Measurements from ENCODE around the gene HYI.

HYI gene

GRCh38 chr1:43444151-43444828 is 9.4 kb downstream of the HYI start:
- no peak for DNase-seq (ENCODE audit: low spot score)

DNA sequence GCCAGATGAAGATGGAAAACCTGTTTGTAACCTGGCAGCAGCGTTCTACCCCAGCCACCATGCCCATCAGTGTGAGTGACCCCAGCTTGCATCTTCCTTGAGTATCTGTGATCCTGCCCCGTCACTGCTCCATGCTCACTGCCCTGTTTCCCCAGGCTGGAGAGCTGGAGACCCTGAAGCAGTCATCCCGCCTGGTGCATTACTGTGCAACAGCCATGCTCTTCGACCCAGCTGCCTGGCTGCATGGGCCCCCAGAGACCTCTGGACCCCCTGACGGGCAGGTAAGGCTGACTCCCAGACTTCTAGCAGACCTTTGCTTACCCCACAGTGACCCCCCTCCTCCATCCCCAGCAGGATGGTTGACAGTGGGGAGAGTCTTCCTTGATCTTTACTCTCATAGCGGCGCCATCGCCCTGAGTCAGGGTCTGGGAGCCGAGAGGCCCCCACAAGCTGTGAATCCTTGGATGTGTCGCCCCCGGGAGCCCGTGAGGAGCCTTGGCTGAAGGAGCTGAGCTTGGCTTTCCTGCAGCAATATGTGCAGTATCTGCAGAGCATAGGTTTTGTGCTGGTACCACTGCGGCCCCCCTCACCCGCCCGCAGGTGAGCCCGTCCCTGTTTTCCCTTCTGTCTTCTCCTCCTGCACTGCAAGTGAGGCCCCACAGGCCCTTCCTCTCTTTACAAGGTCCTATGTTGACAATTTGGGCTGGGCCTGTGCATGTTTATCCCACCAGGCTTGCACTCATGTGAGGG is 10.4 kb downstream of the HYI start:
- no peak for DNase-seq (ENCODE audit: low spot score)

DNA sequence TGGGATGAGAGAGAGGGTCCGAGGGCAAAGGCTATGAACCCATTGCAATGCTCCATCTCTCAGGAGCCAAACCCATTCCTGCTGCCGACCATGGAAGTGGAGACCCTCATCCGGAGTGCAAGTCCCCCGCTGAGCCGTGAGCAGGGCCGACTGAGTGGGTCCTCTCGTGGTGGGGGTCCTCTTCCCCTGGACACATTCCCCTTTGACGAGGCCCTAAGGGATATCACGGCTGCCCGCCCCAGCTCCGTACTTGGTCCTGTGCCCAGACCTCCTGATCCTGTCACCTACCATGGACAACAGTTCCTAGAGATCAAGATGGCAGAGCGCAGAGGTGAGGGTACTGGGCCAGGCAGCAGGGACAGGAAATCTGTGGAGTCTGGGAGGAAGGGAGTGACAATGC is 11.0 kb downstream of the HYI start:
- no peak for DNase-seq (ENCODE audit: low spot score)

DNA sequence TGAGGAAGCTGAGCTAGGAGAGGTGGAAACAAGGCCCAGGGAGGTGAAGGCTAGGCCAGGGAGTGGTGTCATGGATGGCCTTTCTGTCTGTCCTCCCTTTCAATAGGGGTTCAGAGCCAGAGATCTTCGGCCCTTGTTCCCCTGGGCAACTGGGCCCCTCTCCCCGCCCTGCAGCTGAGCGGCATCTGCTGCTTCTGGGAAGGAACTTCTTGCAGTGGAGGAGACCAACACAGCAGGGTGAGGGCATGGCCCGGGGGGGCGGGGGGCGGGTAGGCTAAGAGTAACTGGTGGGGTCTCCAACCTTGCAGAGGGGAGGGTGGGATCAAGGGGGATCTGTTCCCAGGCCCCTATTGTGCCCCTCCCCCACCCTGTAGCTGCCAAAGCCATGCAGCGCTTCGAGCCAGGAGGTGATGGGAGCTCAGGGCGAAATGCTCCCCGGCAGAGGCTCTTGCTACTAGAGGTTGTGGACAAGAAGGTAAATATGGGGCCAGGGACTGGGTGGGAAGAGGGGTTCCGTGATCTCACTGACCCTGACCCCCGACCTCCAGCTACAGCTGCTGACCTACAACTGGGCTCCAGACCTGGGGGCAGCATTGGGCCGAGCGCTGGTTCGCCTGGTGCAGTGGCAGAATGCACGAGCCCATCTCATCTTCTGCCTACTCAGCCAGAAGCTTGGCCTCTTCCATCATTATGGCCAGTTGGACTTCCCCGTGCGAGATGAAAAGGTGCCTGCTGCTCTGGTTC is 11.7 kb downstream of the HYI start:
- DNase-seq (ENCODE audit: low spot score): no peak

DNA sequence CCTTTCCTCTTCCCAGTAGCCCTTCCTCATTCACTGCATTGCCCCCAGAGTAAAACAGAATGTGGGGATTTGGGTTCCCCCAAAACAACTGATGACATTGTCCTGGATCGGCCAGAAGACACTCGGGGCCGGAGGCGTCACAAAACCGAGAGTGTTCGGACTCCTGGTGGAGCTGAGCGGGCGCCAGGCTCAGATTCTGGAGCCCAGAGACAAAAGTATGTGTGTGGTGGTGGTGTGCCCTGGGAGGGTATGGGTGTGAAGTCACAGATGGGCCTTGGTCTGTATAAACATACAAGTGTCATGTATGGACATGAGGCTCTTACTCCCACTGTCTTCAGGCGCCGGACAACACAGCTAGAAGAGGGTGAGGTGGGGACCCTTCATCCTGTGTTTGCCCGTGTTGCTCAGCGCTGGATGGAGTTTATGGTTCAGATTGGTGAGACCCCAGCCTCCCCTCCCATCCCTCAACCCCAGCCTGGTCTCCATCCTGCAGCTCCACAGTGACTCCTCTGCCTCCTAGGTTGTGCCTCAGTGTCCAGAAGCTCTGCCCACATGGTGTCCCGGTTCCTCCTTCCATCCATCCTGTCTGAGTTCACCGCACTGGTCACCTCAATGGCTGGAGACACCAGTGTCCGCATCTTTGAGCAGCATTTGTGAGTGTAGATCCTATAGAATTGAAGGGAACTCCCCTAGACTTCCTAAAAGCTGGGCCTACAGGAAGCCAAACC is 12.4 kb downstream of the HYI start:
- no peak for DNase-seq (ENCODE audit: low spot score)

DNA sequence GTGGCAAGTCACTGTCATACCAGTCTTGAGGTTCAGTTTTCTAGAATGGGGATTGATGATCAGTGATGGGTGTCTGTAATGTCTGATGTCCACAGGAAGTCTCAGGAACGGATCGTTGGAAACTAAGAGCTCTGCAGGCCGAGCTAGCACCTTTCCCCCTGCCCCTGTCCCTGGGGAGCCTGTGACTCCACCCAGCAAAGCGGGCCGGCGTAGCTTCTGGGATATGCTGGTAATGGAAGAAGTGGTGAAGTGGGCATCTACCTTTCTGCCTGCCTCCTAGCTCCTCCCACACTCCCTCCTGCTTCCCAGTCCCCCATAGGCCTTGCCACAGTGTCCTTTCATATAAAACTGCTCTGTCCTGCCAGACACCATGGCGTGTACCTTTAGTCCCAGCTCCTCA is 13.4 kb downstream of the HYI start:
- no peak for DNase-seq (ENCODE audit: low spot score)

DNA sequence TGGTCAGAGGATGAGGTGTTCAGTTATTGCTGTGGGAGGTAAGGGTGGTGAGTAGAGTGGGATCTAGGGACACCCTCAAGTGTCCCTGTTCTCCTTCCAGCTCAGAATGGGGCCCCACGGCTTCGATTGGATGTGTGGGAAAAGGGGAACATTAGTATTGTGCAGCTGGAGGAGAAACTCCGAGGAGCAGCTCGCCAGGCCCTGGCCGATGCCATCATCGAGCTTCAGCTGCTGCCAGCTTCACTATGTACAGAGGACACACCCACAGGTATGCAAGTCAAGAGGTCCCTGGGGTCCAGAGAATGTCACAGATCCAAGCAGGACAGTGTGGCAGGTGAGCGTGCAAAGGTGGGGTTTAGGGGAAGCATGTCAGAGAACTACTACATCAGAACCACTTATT is 13.9 kb downstream of the HYI start:
- no peak for DNase-seq (ENCODE audit: low spot score)

DNA sequence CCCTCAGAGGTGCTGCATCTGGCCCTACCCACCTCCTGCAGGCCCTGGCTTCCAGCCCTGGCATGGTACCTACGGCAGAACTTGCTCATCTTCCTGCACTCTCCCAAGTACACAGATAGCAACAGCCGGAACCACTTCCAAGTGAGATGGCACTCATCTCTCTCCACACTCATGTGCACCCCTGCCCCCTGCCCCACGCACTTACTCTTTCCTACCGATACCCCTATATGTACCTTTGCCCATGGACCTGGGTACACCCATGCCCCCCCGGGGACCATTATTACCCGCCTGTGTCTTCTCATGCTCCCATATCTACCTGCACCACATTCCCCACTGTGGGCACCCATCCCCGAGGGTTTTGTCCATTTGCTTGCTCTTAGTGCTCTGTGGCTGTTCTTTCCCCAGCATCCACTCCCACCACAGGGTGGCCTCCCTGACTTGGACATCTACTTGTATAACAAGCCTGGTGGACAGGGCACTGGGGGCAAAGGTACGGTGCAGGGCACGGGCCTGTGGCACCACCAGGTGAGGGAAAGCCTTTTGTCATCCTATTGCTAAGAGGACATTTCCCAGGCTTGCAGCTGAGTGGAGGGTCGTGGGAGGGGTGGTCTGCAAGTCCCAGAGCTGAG is 14.7 kb downstream of the HYI start:
- DNase-seq (ENCODE audit: low spot score): no peak

DNA sequence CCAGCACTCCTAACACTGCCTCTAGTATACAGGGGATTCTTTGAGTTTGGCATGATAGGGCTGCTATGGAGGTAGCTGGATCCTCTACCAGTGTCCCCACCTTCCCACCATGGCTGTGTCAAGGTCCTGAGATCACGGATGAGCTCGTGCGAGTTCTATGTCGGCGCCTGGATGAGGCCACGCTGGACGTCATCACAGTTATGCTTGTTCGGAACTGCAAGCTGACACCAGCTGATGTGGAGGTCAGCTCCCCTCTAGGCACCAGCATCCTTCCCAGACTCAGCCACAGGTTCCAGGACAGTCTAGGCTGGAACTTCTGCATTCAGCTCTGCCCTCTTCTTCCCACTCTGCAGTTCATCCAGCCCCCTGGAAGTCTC is 15.2 kb downstream of the HYI start:
- no peak for DNase-seq (ENCODE audit: low spot score)

DNA sequence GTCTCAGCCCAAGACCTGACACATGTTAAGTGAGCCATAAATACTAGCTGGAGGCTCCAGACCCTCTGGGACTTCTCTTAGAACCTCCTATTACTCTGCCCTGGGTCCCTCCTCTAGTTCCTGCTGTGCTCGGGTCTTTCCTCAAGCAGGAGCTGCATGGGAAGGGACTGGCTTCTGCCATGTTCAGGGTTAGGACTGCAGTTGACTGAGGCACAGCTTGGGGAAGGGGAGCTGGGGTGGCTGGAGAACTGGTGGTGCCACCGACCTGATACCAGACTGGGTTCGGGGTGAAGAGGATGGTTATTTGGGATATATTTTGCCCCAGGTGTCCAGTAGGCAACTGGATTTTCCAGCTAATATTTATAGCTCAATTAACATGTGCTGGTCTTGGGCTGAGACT is 15.7 kb downstream of the HYI start:
- no peak for DNase-seq (ENCODE audit: low spot score)

DNA sequence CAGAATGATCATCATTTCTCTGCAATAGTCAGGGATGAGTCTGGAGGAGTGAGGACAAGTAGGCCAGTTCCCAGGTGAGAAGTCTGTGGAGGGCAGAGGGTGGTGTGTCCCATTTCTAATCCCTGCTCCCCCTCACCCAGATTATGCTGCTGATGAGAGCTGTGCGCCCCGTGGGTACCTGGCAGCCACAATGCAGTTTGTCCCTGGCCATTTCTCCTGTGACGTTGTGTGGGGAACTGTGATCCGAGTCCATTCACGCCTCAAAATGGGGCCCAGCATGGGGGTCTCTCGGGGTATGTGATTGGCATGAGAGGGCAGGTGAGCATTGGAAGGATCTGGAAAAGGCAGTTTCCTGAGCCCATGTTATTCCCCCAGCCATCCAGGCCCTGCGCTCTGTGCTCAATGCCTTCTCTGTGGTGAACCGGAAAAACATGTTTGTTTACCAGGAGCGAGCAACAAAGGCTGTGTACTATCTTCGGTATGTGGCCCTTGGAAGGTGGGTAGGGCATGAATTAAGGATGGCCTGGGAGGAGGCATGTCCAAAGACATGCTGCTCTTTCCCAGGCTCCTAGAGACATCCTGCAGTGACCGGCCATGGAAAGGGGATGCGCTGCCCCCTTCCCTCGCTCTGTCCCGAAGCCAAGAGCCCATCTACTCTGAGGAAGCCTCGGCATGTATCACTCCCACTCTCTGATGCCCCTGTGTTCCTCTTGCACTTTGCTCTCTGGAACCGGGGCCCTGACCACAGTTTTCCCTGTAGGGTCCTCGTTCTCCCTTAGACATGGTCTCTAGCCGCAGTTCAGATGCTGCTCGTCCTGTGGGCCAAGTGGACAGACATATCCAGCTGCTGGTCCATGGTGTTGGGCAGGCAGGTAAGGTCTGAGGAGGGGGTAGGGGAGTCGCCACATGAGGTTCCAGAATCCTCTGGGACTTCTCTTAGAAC is 16.4 kb downstream of the HYI start:
- DNase-seq (ENCODE audit: low spot score): no peak

DNA sequence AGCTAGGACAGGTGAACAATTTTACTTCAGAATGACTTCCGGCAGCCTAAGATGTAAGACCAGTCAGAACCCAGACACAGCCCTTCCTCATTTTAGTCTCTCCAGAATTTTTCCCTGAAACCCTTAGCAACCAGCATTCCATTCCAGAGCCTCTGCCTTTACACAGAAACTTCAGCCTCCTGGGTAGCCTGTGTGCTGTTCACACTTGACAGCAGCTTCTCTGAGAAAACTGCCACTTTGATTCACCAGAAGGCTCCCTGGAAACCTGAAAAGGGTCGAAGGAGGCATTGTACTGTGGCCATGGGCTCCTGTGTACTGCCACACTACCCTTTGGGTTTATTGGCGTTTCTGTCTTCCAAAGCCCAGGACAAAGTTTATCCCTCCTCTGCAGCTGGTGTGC is 17.4 kb downstream of the HYI start:
- no peak for DNase-seq (ENCODE audit: low spot score)

GRCh38 chr1:43435146-43436145 is 18.3 kb downstream of the HYI start:
- DNase-seq (ENCODE audit: low spot score): no peak

GRCh38 chr1:43434256-43434655 is 19.5 kb downstream of the HYI start:
- DNase-seq (ENCODE audit: low spot score): no peak

GRCh38 chr1:43432907-43433306 is 20.8 kb downstream of the HYI start:
- DNase-seq (ENCODE audit: low spot score): no peak

DNA sequence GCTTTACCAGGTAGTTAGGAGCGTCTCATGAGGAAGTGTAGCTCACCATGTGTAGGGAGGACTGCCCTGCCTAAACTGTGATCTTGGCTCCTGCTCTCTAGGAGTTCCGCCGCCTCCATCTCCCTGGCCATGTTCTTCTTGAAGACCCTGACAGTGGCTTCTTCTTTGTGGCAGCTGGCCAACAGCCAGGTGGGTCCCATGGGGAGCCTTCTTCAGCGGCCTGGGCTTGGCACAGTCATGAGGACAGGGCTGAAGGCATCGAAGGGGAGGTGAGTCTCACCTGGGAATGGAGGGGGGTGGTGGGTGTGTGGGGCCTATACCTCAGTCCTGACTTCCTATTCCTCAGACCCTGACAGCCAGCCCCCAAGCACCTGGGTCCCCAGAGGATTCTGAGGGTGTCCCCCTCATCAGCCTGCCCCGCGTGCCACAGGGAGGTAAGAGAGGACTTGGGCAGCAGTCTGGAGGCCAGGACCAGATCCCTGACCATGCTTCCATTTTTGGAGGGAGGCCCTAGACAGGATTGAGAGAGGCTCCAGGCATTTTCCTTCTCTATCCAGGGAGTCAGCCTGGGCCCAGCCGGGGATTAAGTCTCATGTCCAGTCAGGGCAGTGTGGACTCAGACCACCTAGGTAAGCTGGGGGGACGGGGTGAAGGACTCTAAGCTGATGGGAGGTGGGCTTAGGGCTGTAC is 21.4 kb downstream of the HYI start:
- DNase-seq (ENCODE audit: low spot score): no peak

GRCh38 chr1:43431676-43432075 is 22.1 kb downstream of the HYI start:
- no peak for DNase-seq (ENCODE audit: low spot score)

GRCh38 chr1:43430831-43431230 is 22.9 kb downstream of the HYI start:
- no peak for DNase-seq (ENCODE audit: low spot score)

DNA sequence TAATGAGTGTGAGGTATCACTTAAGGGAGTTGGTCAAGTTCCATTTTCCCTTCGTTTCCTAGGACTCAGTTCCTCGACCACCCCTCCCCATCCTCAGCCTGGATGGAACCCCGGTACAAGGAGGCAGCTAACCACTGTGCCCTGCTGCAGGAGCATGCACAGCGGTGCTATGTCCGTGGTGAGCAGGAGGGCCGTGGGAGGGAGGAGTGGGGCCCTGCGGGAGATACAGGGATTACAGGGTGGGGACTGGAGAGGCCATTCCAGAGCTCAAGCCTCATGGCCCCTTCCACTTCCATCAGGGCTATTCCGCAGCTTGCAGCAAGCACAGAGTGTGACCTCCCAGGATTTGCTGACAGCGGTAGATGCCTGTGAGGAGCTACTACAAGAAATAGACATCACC is 25.8 kb downstream of the HYI start:
- no peak for DNase-seq (ENCODE audit: low spot score)
